ENCODE results near the gene WDR27. TPM values are rescaled to one million over a fixed set of nuclear protein-coding genes. Genes with fewer than 3 reads are reported as not detected.
"Not testable (repeated sequence)": the region's sequence is repeated elsewhere in the genome, so short reads cannot be mapped to it uniquely, and the experiment has no call there.

WDR27 gene
- polyA plus RNA-seq, 1 donor from 2014 or later, result 35.8 TPM

- Histone ChIP-seq H3K27ac (ENCODE audit: low read length) (peak overlapping the region; percentile 81), H3F3A (ENCODE audit: insufficient read depth, low read length, poor library complexity, severe bottlenecking) (no peaks in the 10 kb centered on the region), H3K36me3 (ENCODE audit: insufficient read depth, low read length) (no peaks in the 10 kb centered on the region), H3K27me3 (ENCODE audit: insufficient read depth, low read depth, low read length) (no peaks in the 10 kb centered on the region), H3K9me3 (ENCODE audit: low read length) (no peaks in the 10 kb centered on the region), H3K9ac (ENCODE audit: low read length) (peak overlapping the region; percentile 96), H4K20me1 (ENCODE audit: insufficient read depth) (no peaks in the 10 kb centered on the region), H3K4me3 (ENCODE audit: low read length) (peak overlapping the region; percentile 82), H3K9me2 (ENCODE audit: insufficient read depth, low read length) (no peaks in the 10 kb centered on the region), H3K4me2 (ENCODE audit: low read length) (peak overlapping the region; percentile 66), H2AFZ (ENCODE audit: low read depth, low read length) (peak overlapping the region; percentile 86), H3K79me2 (replicated peaks; ENCODE audit: insufficient read depth, low read length) (peaks cover 29% of the 10 kb centered on the region)
- TF ChIP-seq TAF1 (IDR thresholded peaks at IDR 0.05; ENCODE audit: low read depth), result no peak
- TF ChIP-seq, protein P1, sequence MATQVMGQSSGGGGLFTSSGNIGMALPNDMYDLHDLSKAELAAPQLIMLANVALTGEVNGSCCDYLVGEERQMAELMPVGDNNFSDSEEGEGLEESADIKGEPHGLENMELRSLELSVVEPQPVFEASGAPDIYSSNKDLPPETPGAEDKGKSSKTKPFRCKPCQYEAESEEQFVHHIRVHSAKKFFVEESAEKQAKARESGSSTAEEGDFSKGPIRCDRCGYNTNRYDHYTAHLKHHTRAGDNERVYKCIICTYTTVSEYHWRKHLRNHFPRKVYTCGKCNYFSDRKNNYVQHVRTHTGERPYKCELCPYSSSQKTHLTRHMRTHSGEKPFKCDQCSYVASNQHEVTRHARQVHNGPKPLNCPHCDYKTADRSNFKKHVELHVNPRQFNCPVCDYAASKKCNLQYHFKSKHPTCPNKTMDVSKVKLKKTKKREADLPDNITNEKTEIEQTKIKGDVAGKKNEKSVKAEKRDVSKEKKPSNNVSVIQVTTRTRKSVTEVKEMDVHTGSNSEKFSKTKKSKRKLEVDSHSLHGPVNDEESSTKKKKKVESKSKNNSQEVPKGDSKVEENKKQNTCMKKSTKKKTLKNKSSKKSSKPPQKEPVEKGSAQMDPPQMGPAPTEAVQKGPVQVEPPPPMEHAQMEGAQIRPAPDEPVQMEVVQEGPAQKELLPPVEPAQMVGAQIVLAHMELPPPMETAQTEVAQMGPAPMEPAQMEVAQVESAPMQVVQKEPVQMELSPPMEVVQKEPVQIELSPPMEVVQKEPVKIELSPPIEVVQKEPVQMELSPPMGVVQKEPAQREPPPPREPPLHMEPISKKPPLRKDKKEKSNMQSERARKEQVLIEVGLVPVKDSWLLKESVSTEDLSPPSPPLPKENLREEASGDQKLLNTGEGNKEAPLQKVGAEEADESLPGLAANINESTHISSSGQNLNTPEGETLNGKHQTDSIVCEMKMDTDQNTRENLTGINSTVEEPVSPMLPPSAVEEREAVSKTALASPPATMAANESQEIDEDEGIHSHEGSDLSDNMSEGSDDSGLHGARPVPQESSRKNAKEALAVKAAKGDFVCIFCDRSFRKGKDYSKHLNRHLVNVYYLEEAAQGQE (IDR thresholded peaks at IDR 0.05; ENCODE audit: borderline replicate concordance), result no peak
- TF ChIP-seq EZH2 (IDR thresholded peaks at IDR 0.05; ENCODE audit: borderline replicate concordance, insufficient read depth, low read length, poor library complexity, severe bottlenecking), result no peak
- TF ChIP-seq SMC3 (conservative IDR thresholded peaks at IDR 0.05; ENCODE audit: poor library complexity), result peak; percentile 61
- TF ChIP-seq POLR2AphosphoS5 (IDR thresholded peaks at IDR 0.05), result no peak
- TF ChIP-seq RAD21 (conservative IDR thresholded peaks at IDR 0.05), result peak; percentile 56
- TF ChIP-seq MXI1 (conservative IDR thresholded peaks at IDR 0.05; ENCODE audit: poor library complexity, severe bottlenecking), result no peak
- no peak for TF ChIP-seq EP300 (conservative IDR thresholded peaks at IDR 0.05; ENCODE audit: poor library complexity, severe bottlenecking)
- TF ChIP-seq, protein P2, sequence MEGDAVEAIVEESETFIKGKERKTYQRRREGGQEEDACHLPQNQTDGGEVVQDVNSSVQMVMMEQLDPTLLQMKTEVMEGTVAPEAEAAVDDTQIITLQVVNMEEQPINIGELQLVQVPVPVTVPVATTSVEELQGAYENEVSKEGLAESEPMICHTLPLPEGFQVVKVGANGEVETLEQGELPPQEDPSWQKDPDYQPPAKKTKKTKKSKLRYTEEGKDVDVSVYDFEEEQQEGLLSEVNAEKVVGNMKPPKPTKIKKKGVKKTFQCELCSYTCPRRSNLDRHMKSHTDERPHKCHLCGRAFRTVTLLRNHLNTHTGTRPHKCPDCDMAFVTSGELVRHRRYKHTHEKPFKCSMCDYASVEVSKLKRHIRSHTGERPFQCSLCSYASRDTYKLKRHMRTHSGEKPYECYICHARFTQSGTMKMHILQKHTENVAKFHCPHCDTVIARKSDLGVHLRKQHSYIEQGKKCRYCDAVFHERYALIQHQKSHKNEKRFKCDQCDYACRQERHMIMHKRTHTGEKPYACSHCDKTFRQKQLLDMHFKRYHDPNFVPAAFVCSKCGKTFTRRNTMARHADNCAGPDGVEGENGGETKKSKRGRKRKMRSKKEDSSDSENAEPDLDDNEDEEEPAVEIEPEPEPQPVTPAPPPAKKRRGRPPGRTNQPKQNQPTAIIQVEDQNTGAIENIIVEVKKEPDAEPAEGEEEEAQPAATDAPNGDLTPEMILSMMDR (IDR thresholded peaks at IDR 0.05; ENCODE audit: poor library complexity, severe bottlenecking), result no peak
These were observed 397 bp downstream of the WDR27 start for GRCh38 chr6:169701311-169701953.

DNA sequence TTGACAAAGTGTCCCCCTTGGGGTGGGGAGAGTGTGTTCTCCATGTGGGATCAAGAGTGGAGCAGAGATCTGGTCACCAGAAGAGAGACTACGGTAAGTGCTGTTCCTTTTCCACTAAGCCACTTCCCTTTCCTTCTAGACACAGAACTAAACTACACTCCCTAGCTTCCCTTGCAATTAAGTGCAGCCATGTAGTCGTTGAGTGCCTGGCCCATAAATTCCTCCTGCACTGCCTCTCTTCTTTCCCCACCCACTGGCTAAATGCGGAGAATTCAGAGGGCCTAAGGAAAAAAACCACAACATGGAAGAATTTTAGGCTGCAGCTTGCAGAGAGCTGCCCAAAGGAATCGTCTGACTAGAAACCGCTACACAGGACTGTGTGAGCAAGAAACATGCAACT is 1.5 kb downstream of the WDR27 start:
- Histone ChIP-seq H3K27me3 (ENCODE audit: insufficient read depth, low read depth, low read length) (no peaks in the 10 kb centered on the region), H2AFZ (ENCODE audit: low read depth, low read length) (no peak overlapping the region), H3F3A (ENCODE audit: insufficient read depth, low read length, poor library complexity, severe bottlenecking) (no peaks in the 10 kb centered on the region), H4K20me1 (ENCODE audit: insufficient read depth) (no peaks in the 10 kb centered on the region), H3K9ac (ENCODE audit: low read length) (peak overlapping the region; percentile 96), H3K9me3 (ENCODE audit: low read length) (no peaks in the 10 kb centered on the region), H3K36me3 (ENCODE audit: insufficient read depth, low read length) (no peaks in the 10 kb centered on the region), H3K79me2 (replicated peaks; ENCODE audit: insufficient read depth, low read length) (peaks cover 29% of the 10 kb centered on the region), H3K27ac (ENCODE audit: low read length) (no peak overlapping the region), H3K4me2 (ENCODE audit: low read length) (peak overlapping the region; percentile 66), H3K4me3 (ENCODE audit: low read length) (peak overlapping the region; percentile 82), H3K9me2 (ENCODE audit: insufficient read depth, low read length) (no peaks in the 10 kb centered on the region)
- TF ChIP-seq, protein P2 (IDR thresholded peaks at IDR 0.05; ENCODE audit: poor library complexity, severe bottlenecking), result no peak
- TF ChIP-seq MXI1 (conservative IDR thresholded peaks at IDR 0.05; ENCODE audit: poor library complexity, severe bottlenecking), result no peak
- no peak for TF ChIP-seq RAD21 (conservative IDR thresholded peaks at IDR 0.05)
- no peak for TF ChIP-seq SMC3 (conservative IDR thresholded peaks at IDR 0.05; ENCODE audit: poor library complexity)
- no peak for TF ChIP-seq EZH2 (IDR thresholded peaks at IDR 0.05; ENCODE audit: borderline replicate concordance, insufficient read depth, low read length, poor library complexity, severe bottlenecking)
- TF ChIP-seq TAF1 (IDR thresholded peaks at IDR 0.05; ENCODE audit: low read depth), result no peak
- TF ChIP-seq, protein P1 (IDR thresholded peaks at IDR 0.05; ENCODE audit: borderline replicate concordance), result no peak
- no peak for TF ChIP-seq EP300 (conservative IDR thresholded peaks at IDR 0.05; ENCODE audit: poor library complexity, severe bottlenecking)
- TF ChIP-seq POLR2AphosphoS5 (IDR thresholded peaks at IDR 0.05), result no peak

DNA sequence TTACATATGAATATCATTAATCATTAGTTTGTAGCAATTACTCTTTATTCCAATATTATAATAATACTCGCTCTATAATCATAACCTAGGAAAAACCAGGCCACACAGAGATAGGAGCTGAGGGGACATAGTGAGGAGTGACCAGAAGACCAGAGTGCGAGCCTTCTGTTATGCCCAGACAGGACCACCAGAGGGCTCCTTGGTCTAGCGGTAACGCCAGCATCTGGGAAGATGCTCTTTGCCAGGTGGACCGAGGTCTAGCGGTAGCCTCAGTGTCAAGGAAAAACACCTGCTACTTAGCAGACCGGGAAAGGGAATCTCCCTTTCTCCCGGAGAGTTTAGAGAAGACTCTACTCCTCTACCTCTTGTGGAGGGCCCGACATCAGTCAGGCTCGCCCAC is 4.7 kb downstream of the WDR27 start:
- peaks cover 10% of the 10 kb centered on the region for H3K79me2 ChIP-seq (replicated peaks; ENCODE audit: insufficient read depth, low read length)
- H3K4me2 ChIP-seq (ENCODE audit: low read length); H3K36me3 ChIP-seq (ENCODE audit: insufficient read depth, low read length): not testable (repeated sequence)

More for the DNA sequence above, 4.7 kb downstream of the WDR27 start:
- not testable (repeated sequence) for H3K9me2 ChIP-seq (ENCODE audit: insufficient read depth, low read length); H3K4me3 ChIP-seq (ENCODE audit: low read length); H3K9ac ChIP-seq (ENCODE audit: low read length); H2AFZ ChIP-seq (ENCODE audit: low read depth, low read length); H3K27ac ChIP-seq (ENCODE audit: low read length); H3F3A ChIP-seq (ENCODE audit: insufficient read depth, low read length, poor library complexity, severe bottlenecking); H3K27me3 ChIP-seq (ENCODE audit: insufficient read depth, low read depth, low read length); H3K9me3 ChIP-seq (ENCODE audit: low read length); H4K20me1 ChIP-seq (ENCODE audit: insufficient read depth)

Data from neural cell (in vitro differentiated cells).